Endodermal cell (in vitro differentiated cells): ENCODE data around the gene CD79A. TPM values are rescaled to one million over a fixed set of nuclear protein-coding genes. Genes with fewer than 3 reads are reported as not detected.
A peak's percentile ranks its signal among the peaks of the same experiment; 100 is the strongest.

ENCODE experiments used
- DNase-seq: peaks from one replicate; pipeline ENCODE4 v3.0.0-alpha.2; 2017
- H3K27ac ChIP-seq: 2 replicates; pipeline ENCODE4 v1.5.1; 2013; ENCODE audit warnings: mild to moderate bottlenecking, low read depth, low read length, moderate library complexity
- H3K27me3 ChIP-seq: 2 replicates; pipeline ENCODE4 v1.6.1; 2013; ENCODE audit warnings: mild to moderate bottlenecking, low read length, moderate library complexity; ENCODE audit not compliant: insufficient read depth, control insufficient read depth, poor library complexity, severe bottlenecking
- H3K36me3 ChIP-seq: 2 replicates; pipeline ENCODE4 v1.7.0; 2013; ENCODE audit warnings: mild to moderate bottlenecking, low read length, moderate library complexity; ENCODE audit not compliant: control insufficient read depth, insufficient read depth
- H3K4me1 ChIP-seq: one replicate; pipeline ENCODE4 v1.7.0; 2013; ENCODE audit warnings: low read length; ENCODE audit not compliant: control insufficient read depth, insufficient read depth
- H3K4me3 ChIP-seq: 2 replicates; pipeline ENCODE4 v1.5.1; 2013; ENCODE audit warnings: mild to moderate bottlenecking, low read length, moderate library complexity
- H3K9ac ChIP-seq: 2 replicates; pipeline ENCODE4 v1.6.1; 2013; ENCODE audit warnings: mild to moderate bottlenecking, low read length, moderate library complexity; ENCODE audit not compliant: poor library complexity, severe bottlenecking; ENCODE audit errors: extremely low read depth
- H3K9me3 ChIP-seq: 2 replicates; pipeline ENCODE4 v1.6.1; 2013; ENCODE audit warnings: mild to moderate bottlenecking, low read length, moderate library complexity; ENCODE audit not compliant: control insufficient read depth
- H3K27ac Mint-ChIP-seq: 2 replicates; pipeline ENCODE4 v1.8.0; 2020; ENCODE audit warnings: mixed read lengths
- H3K27me3 Mint-ChIP-seq: 2 replicates; pipeline ENCODE4 v1.8.0; 2021; ENCODE audit warnings: mild to moderate bottlenecking, mixed read lengths; ENCODE audit not compliant: insufficient read depth
- H3K36me3 Mint-ChIP-seq: 2 replicates; pipeline ENCODE4 v1.8.0; 2020; ENCODE audit warnings: low read depth, mixed read lengths
- H3K4me1 Mint-ChIP-seq: 2 replicates; pipeline ENCODE4 v1.8.0; 2020; ENCODE audit warnings: mixed read lengths
- H3K4me3 Mint-ChIP-seq: 2 replicates; pipeline ENCODE4 v1.8.0; 2020; ENCODE audit warnings: mild to moderate bottlenecking, moderate library complexity, mixed read lengths
- H3K9me3 Mint-ChIP-seq: 2 replicates; pipeline ENCODE4 v1.8.0; 2020; ENCODE audit warnings: mild to moderate bottlenecking, mixed read lengths
- CTCF ChIP-seq: fragments of 200-600 bp; sonication (generic); conservative IDR thresholded peaks from 2 replicates; pipeline ENCODE4 v1.5.0; 2021; ENCODE audit warnings: antibody characterized with exemption, mild to moderate bottlenecking
- WGBS, 2 experiments: methylation state at CpG; one replicate each; pipeline versions ENCODE4 v1.1.5 to v1.1.7; 2013; ENCODE audit warnings: missing lambda C conversion rate in 2 of 2, mixed read lengths in 1 of 2; ENCODE audit not compliant: insufficient coverage in 1 of 2, insufficient read length in 1 of 2; 5-methylcytosine and 5-hydroxymethylcytosine counted together
- total RNA-seq, 2 donors: library from RNA; stranded (reverse); fragmentation: NEBNext Ultra II Directional in 1 of 2; extraction: Animal tissue kit (Norgen Biotek cat#: 25700) in 1 of 2; gene quantifications; 2 replicates in 1 of 2; 3 replicates in 1 of 2; pipeline ENCODE4 v1.2.1, GENCODE V29; 2021

CD79A gene
- total RNA-seq, 2 donors from 2014 or later = not detected

- H3K27me3 ChIP-seq = peaks cover 98% of the 10 kb centered on the region
- no peak overlapping the region for H3K9ac ChIP-seq
- H3K9me3 ChIP-seq = no peaks in the 10 kb centered on the region
- Mint-ChIP-seq H3K4me1 (peaks cover 11% of the 10 kb centered on the region), H3K36me3 (no peaks in the 10 kb centered on the region), H3K9me3 (no peaks in the 10 kb centered on the region), H3K27me3 (peaks cover 15% of the 10 kb centered on the region), H3K4me3 (no peak overlapping the region), H3K27ac (no peak overlapping the region)
- no peak for DNase-seq
- no peaks in the 10 kb centered on the region for H3K4me1 ChIP-seq
- no peaks in the 10 kb centered on the region for H3K36me3 ChIP-seq
- TF ChIP-seq CTCF = no peak
- H3K27ac ChIP-seq = no peak overlapping the region
- WGBS, 2 experiments = 21 to 34% methylated on average over 9 to 26 of the region's 26 CpGs
- H3K4me3 ChIP-seq = no peak overlapping the region
Observed at GRCh38 chr19:41920882-41921576, 44.0 kb downstream of the CD79A start.

GRCh38 chr19:41921577-41922576 is 44.8 kb downstream of the CD79A start:
- Histone ChIP-seq H3K27me3 (peaks cover 98% of the 10 kb centered on the region), H3K27ac (no peak overlapping the region), H3K9ac (no peak overlapping the region), H3K4me3 (no peak overlapping the region), H3K36me3 (no peaks in the 10 kb centered on the region), H3K9me3 (no peaks in the 10 kb centered on the region), H3K4me1 (no peaks in the 10 kb centered on the region)
- 4 to 25% methylated on average over 8 to 21 of the region's 22 CpGs for WGBS, 2 experiments
- peaks cover 15% of the 10 kb centered on the region for H3K27me3 Mint-ChIP-seq
- TF ChIP-seq CTCF = no peak
- no peak overlapping the region for H3K27ac Mint-ChIP-seq
- H3K9me3 Mint-ChIP-seq = no peaks in the 10 kb centered on the region
- H3K4me3 Mint-ChIP-seq = no peak overlapping the region
- H3K36me3 Mint-ChIP-seq = no peaks in the 10 kb centered on the region
- DNase-seq = peak; percentile 47
- peaks cover 11% of the 10 kb centered on the region for H3K4me1 Mint-ChIP-seq

GRCh38 chr19:41922585-41922984 is 45.5 kb downstream of the CD79A start:
- no peak for DNase-seq
- no peaks in the 10 kb centered on the region for H3K9me3 ChIP-seq
- no peak overlapping the region for H3K9ac ChIP-seq
- Mint-ChIP-seq H3K4me3 (no peak overlapping the region), H3K27me3 (peaks cover 15% of the 10 kb centered on the region), H3K9me3 (no peaks in the 10 kb centered on the region), H3K36me3 (no peaks in the 10 kb centered on the region), H3K27ac (no peak overlapping the region), H3K4me1 (peaks cover 11% of the 10 kb centered on the region)
- H3K4me3 ChIP-seq = no peak overlapping the region
- no peak for TF ChIP-seq CTCF
- H3K36me3 ChIP-seq = no peaks in the 10 kb centered on the region
- WGBS, 2 experiments = 11 to 46% methylated on average over 8 to 18 of the region's 18 CpGs
- peaks cover 98% of the 10 kb centered on the region for H3K27me3 ChIP-seq
- no peaks in the 10 kb centered on the region for H3K4me1 ChIP-seq
- no peak overlapping the region for H3K27ac ChIP-seq
